Left renal cortex interstitium (tissue), 4 donors: Measurements from ENCODE around the gene NLRP6. TPM values are rescaled to one million over a fixed set of nuclear protein-coding genes. Genes with fewer than 3 reads are reported as not detected.
"Not testable (repeated sequence)": the region's sequence is repeated elsewhere in the genome, so short reads cannot be mapped to it uniquely, and the experiment has no call there.

Source experiments
- DNase-seq, 4 donors: peaks; one replicate each; pipeline ENCODE4 v3.0.0-alpha.2; 2013; ENCODE audit warnings: low read depth in 4 of 4, low spot score in 2 of 4, missing footprints in 1 of 4
- polyA plus RNA-seq, 4 donors: library from polyadenylated mRNA; unstranded; fragments of 120-200 nt; gene quantifications; one replicate each; pipeline ENCODE4 v1.2.1, GENCODE V29; 2013; ENCODE audit not compliant: insufficient read length in 4 of 4

Gene NLRP6
- polyA plus RNA-seq, 4 donors: 0.10 to 0.71 (median 0.47) TPM

- DNase-seq: not testable (repeated sequence)
Observed at GRCh38 chr11:333616-334263, 55.5 kb downstream of the NLRP6 start.

GRCh38 chr11:334264-334994, 56.2 kb downstream of the NLRP6 start:
- no peak for DNase-seq

Other genes with a start within 250 kb of the NLRP6 start
- gene SCGB1C1, start 85.3 kb upstream of the NLRP6 start, polyA plus RNA-seq: under 1 TPM in 3 of 4 donors, not detected in 1; 0.44 to 0.83 (median 0.48) TPM
- gene BET1L, start 71.0 kb upstream of the NLRP6 start, polyA plus RNA-seq: 10 to 100 TPM; 43.8 to 46.2 (median 45.7) TPM
- 10 to 100 TPM; 75.7 to 94.6 (median 91.7) TPM for gene RIC8A, start 70.7 kb upstream of the NLRP6 start, polyA plus RNA-seq
- gene SIRT3, start 42.1 kb upstream of the NLRP6 start, polyA plus RNA-seq: 10 to 100 TPM; 26.4 to 42.9 (median 32.8) TPM
- 100 to 1,000 TPM; 132 to 167 (median 139) TPM for gene PSMD13, start 41.4 kb upstream of the NLRP6 start, polyA plus RNA-seq
- 10 to 100 TPM; 11.1 to 25.5 (median 23.5) TPM for gene PGGHG, start 10.7 kb downstream of the NLRP6 start, polyA plus RNA-seq
- under 1 TPM in 2 of 4 donors, not detected in 2; 0.21 to 0.65 TPM for gene IFITM5, start 21.1 kb downstream of the NLRP6 start, polyA plus RNA-seq
- 100 to 1,000 TPM; 162 to 301 (median 211) TPM for gene IFITM2, start 29.4 kb downstream of the NLRP6 start, polyA plus RNA-seq
- gene IFITM1, start 35.6 kb downstream of the NLRP6 start, polyA plus RNA-seq: 10 to 100 TPM; 32.6 to 43.2 (median 37.8) TPM
- gene IFITM3, start 42.5 kb downstream of the NLRP6 start, polyA plus RNA-seq: 100 to 1,000 TPM; 301 to 603 (median 391) TPM
- 10 to 100 TPM; 42.6 to 87.5 (median 82.0) TPM for gene B4GALNT4, start 91.1 kb downstream of the NLRP6 start, polyA plus RNA-seq
- 1 to 10 TPM; 4.0 to 8.4 (median 7.2) TPM for gene PKP3, start 115.8 kb downstream of the NLRP6 start, polyA plus RNA-seq
- 10 to 100 TPM; 31.7 to 54.7 (median 48.5) TPM for gene SIGIRR, start 136.6 kb downstream of the NLRP6 start, polyA plus RNA-seq
- gene ANO9, start 163.6 kb downstream of the NLRP6 start, polyA plus RNA-seq: 10 to 100 TPM in 2 of 4 donors, 1 to 10 TPM in 2; 6.1 to 16.5 (median 12.2) TPM
- gene PTDSS2, start 171.9 kb downstream of the NLRP6 start, polyA plus RNA-seq: 10 to 100 TPM; 24.6 to 44.2 (median 37.2) TPM
- gene RNH1, start 228.8 kb downstream of the NLRP6 start, polyA plus RNA-seq: 100 to 1,000 TPM in 2 of 4 donors, 10 to 100 TPM in 2; 67.0 to 117 (median 102) TPM